NCI-H526 treated with DMSO at 0.1 percent for 48 hours (cell line): Measurements from ENCODE around the gene TBC1D24.
"Not testable (repeated sequence)": the region's sequence is repeated elsewhere in the genome, so short reads cannot be mapped to it uniquely, and the experiment has no call there.

Experiments
- DNase-seq: peaks from one replicate; lab custom pipeline; 2025; lab: John Stamatoyannopoulos, UW

Gene TBC1D24

GRCh38 chr16:2469399-2470233, 5.3 kb upstream of the TBC1D24 start:
- no peak for DNase-seq

- no peak for DNase-seq
Measured at GRCh38 chr16:2470234-2470601, 4.7 kb upstream of the TBC1D24 start.

GRCh38 chr16:2470603-2471015, 4.3 kb upstream of the TBC1D24 start:
- DNase-seq: no peak

- peak; percentile 49 for DNase-seq
Measured at GRCh38 chr16:2471016-2471652, 3.8 kb upstream of the TBC1D24 start, which contains the start of gene NTN3. NTN3 (plus strand) TSS chr16:2471297; CDS start chr16:2471702, 405 bp downstream.

GRCh38 chr16:2471653-2472487, 3.1 kb upstream of the TBC1D24 start:
- no peak for DNase-seq

GRCh38 chr16:2472488-2472864, 2.5 kb upstream of the TBC1D24 start:
- DNase-seq: no peak

GRCh38 chr16:2472885-2473445, 2.0 kb upstream of the TBC1D24 start:
- no peak for DNase-seq

GRCh38 chr16:2473446-2473926, 1.4 kb upstream of the TBC1D24 start:
- no peak for DNase-seq

- no peak for DNase-seq
Measured at GRCh38 chr16:2473999-2474876, 689 bp upstream of the TBC1D24 start.

- no peak for DNase-seq
Measured at GRCh38 chr16:2475413-2476344, 752 bp downstream of the TBC1D24 start.

GRCh38 chr16:2476345-2476720, 1.4 kb downstream of the TBC1D24 start:
- no peak for DNase-seq

- no peak for DNase-seq
Measured at GRCh38 chr16:2476741-2477140, 1.8 kb downstream of the TBC1D24 start.

- DNase-seq: no peak
Measured at GRCh38 chr16:2477327-2477726, 2.4 kb downstream of the TBC1D24 start.

- no peak for DNase-seq
Measured at GRCh38 chr16:2478279-2478678, 3.4 kb downstream of the TBC1D24 start.

GRCh38 chr16:2479996-2480395, 5.1 kb downstream of the TBC1D24 start:
- not testable (repeated sequence) for DNase-seq

- DNase-seq: no peak
Measured at GRCh38 chr16:2480948-2481347, 6.0 kb downstream of the TBC1D24 start.

- DNase-seq: no peak
Measured at GRCh38 chr16:2481676-2482075, 6.7 kb downstream of the TBC1D24 start.

GRCh38 chr16:2482249-2482648, 7.3 kb downstream of the TBC1D24 start:
- DNase-seq: no peak

GRCh38 chr16:2482708-2483534, 8.0 kb downstream of the TBC1D24 start:
- DNase-seq: no peak
